ENCODE data around the gene EVI5.

GRCh38 chr1:92481971-92482664 lies 302.8 kb downstream of the EVI5 start:
- TF ChIP-seq CTCF (IDR thresholded peaks at IDR 0.05) (no peak), POLR2A (IDR thresholded peaks at IDR 0.05) (no peak)

All from tibial nerve (tissue), 3 donors.